ENCODE results near the gene SSH2.

- no peak for TF ChIP-seq CTCF (IDR thresholded peaks at IDR 0.05)
- no peak for TF ChIP-seq EZH2 (IDR thresholded peaks at IDR 0.05; ENCODE audit: borderline replicate concordance, insufficient read depth, low read depth, low read length, poor library complexity, severe bottlenecking)
These were observed 10.8 kb downstream of the SSH2 start for GRCh38 chr17:29918922-29919856.

All from B cell (primary cell).